PC-9 (cell line): ENCODE measurements around the gene NR5A1. TPM values are rescaled to one million over a fixed set of nuclear protein-coding genes. Genes with fewer than 3 reads are reported as not detected.

Source experiments
- BruUV-seq: library from RNA; stranded (reverse); fragments of 400-500 nt; replicated peaks from 2 replicates; lab custom pipeline; 2021; lab: Mats Ljungman, UMichigan
- CTCF ChIA-PET: fragments of 300-600 bp; sonication (Branson Sonifier 250); formaldehyde crosslinking; loops from one replicate; lab custom pipeline; 2022; ENCODE audit warnings: antibody characterized with exemption; lab: Charles Lee
- POLR2A ChIA-PET: fragments of 300-600 bp; sonication (Branson Sonifier 250); formaldehyde crosslinking; loops from one replicate; lab custom pipeline; 2022; ENCODE audit warnings: antibody characterized with exemption; ENCODE audit not compliant: unreplicated experiment; lab: Charles Lee
- DNase-seq, 2 experiments: peaks; one replicate each; pipeline versions ENCODE4 v3.0.0 to v3.0.0-alpha.2; 2015 to 2022; ENCODE audit warnings: mixed read lengths in 1 of 2
- H2AFZ ChIP-seq: fragments of 200-600 bp; sonication (generic); 2 replicates; pipeline ENCODE4 v1.8.1; 2017; ENCODE audit warnings: antibody characterized with exemption
- H3F3A ChIP-seq: fragments of 200-600 bp; sonication (generic); 2 replicates; pipeline ENCODE4 v1.8.1; 2017; ENCODE audit warnings: antibody characterized with exemption, mild to moderate bottlenecking, low read depth; ENCODE audit not compliant: insufficient read depth
- H3K27ac ChIP-seq: fragments of 200-600 bp; sonication (generic); 2 replicates; pipeline ENCODE4 v1.6.1; 2016; ENCODE audit warnings: mixed run types
- H3K27me3 ChIP-seq: fragments of 200-600 bp; sonication (generic); 2 replicates; pipeline ENCODE4 v1.6.1; 2016; ENCODE audit warnings: low read depth, mixed run types; ENCODE audit not compliant: insufficient read depth
- H3K36me3 ChIP-seq: fragments of 200-600 bp; sonication (generic); 2 replicates; pipeline ENCODE4 v1.6.1; 2016; ENCODE audit warnings: low read depth, mixed run types
- H3K4me1 ChIP-seq: fragments of 200-600 bp; sonication (generic); replicated peaks from 2 replicates; pipeline ENCODE4 v1.6.1; 2016; ENCODE audit warnings: mixed run types; ENCODE audit not compliant: insufficient read depth
- H3K4me2 ChIP-seq: fragments of 200-600 bp; sonication (generic); 2 replicates; pipeline ENCODE4 v1.6.1; 2017; ENCODE audit warnings: mixed run types
- H3K4me3 ChIP-seq: fragments of 200-600 bp; sonication (generic); 2 replicates; pipeline ENCODE4 v1.6.1; 2016; ENCODE audit warnings: mixed run types
- H3K79me2 ChIP-seq: fragments of 200-600 bp; sonication (generic); 2 replicates; pipeline ENCODE4 v1.6.1; 2017; ENCODE audit warnings: low read depth, mixed run types
- H3K9me2 ChIP-seq: fragments of 200-600 bp; sonication (generic); 2 replicates; pipeline ENCODE4 v1.8.1; 2017; ENCODE audit warnings: mild to moderate bottlenecking; ENCODE audit not compliant: insufficient read depth
- H3K9me3 ChIP-seq: fragments of 200-600 bp; sonication (generic); 2 replicates; pipeline ENCODE4 v1.8.1; 2016; ENCODE audit warnings: low read depth; ENCODE audit not compliant: insufficient read depth
- H4K20me1 ChIP-seq: fragments of 200-600 bp; sonication (generic); 2 replicates; pipeline ENCODE4 v1.8.1; 2017; ENCODE audit not compliant: insufficient read depth
- EZH2 ChIP-seq: fragments of 200-600 bp; sonication (generic); IDR thresholded peaks from 2 replicates; pipeline ENCODE4 v1.8.0; 2017; ENCODE audit warnings: antibody characterized with exemption, low read depth
- intact Hi-C: fragments of 100-400 bp; cut with micrococcal nuclease; formaldehyde crosslinking; loops from one replicate; pipeline ENCODE4 v1.10.0; 2022; ENCODE audit not compliant: unreplicated experiment
- total RNA-seq: library from RNA; stranded (reverse); gene quantifications from 2 replicates; pipeline ENCODE4 v1.2.3, GENCODE V29; 2021
- TF ChIP-seq, protein P1 (sequence below): fragments of 200-600 bp; sonication (generic); conservative IDR thresholded peaks from 2 replicates; pipeline ENCODE4 v1.6.1; 2017; ENCODE audit warnings: mixed run types, antibody characterized with exemption, mild to moderate bottlenecking, moderate library complexity

The NR5A1 gene
- total RNA-seq, 1 experiment from 2014 or later = 0.15 TPM

DNA sequence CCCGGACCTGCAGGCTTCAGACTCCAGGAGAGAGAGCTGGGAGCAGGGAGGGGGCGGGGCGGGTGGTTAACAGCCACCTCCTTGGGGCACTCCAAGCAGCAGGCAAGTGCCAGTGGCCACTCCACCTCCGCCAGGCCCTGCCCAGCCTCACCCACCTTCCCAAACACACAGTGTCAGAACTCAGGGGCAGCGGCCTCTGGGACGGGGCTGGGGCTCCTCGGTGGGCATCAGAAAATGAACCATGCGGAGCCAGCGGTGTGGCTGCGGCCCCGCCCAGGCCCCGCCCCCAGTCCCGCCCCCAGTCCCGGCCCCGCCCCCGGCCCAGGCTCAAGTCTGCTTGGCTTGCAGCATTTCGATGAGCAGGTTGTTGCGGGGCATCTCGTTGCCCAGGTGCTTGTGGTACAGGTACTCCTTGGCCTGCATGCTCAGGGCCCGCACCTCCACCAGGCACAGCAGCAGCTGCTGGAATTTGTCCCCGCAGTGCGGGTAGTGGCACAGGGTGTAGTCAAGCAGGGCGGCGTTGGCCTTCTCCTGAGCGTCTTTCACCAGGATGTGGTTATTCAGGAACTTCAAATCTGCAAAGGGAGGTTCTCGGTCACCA lies 24.7 kb downstream of the NR5A1 start:
- no peaks in the 10 kb centered on the region for H3K4me1 ChIP-seq
- no peaks in the 10 kb centered on the region for H3K79me2 ChIP-seq
- H3K27ac ChIP-seq = no peak overlapping the region
- no peak overlapping the region for H3K4me3 ChIP-seq
- H3F3A ChIP-seq = no peaks in the 10 kb centered on the region
- H3K4me2 ChIP-seq = peak overlapping the region; percentile 47
- POLR2A ChIA-PET = no interaction called here
- no TSS peak for BruUV-seq
- no peaks in the 10 kb centered on the region for H3K36me3 ChIP-seq
- intact Hi-C loops = loop anchor here (5.0 kb wide), 1 partner anchor 65 kb away; the partner anchor contains the start of gene PSMB7
- CTCF ChIA-PET = interaction anchor here (0.7 kb wide), 1 partner anchor 38 kb away, joined by 12 read pairs; no protein-coding TSS in a partner anchor
- no peak overlapping the region for H2AFZ ChIP-seq
- no peaks in the 10 kb centered on the region for H4K20me1 ChIP-seq
- no peak for TF ChIP-seq EZH2
- TF ChIP-seq, protein P1, sequence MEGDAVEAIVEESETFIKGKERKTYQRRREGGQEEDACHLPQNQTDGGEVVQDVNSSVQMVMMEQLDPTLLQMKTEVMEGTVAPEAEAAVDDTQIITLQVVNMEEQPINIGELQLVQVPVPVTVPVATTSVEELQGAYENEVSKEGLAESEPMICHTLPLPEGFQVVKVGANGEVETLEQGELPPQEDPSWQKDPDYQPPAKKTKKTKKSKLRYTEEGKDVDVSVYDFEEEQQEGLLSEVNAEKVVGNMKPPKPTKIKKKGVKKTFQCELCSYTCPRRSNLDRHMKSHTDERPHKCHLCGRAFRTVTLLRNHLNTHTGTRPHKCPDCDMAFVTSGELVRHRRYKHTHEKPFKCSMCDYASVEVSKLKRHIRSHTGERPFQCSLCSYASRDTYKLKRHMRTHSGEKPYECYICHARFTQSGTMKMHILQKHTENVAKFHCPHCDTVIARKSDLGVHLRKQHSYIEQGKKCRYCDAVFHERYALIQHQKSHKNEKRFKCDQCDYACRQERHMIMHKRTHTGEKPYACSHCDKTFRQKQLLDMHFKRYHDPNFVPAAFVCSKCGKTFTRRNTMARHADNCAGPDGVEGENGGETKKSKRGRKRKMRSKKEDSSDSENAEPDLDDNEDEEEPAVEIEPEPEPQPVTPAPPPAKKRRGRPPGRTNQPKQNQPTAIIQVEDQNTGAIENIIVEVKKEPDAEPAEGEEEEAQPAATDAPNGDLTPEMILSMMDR = no peak
- peak in 1 of 2 experiments; percentile 35 for DNase-seq
- H3K27me3 ChIP-seq = peaks cover 28% of the 10 kb centered on the region
- no peaks in the 10 kb centered on the region for H3K9me2 ChIP-seq
- H3K9me3 ChIP-seq = no peaks in the 10 kb centered on the region

DNA sequence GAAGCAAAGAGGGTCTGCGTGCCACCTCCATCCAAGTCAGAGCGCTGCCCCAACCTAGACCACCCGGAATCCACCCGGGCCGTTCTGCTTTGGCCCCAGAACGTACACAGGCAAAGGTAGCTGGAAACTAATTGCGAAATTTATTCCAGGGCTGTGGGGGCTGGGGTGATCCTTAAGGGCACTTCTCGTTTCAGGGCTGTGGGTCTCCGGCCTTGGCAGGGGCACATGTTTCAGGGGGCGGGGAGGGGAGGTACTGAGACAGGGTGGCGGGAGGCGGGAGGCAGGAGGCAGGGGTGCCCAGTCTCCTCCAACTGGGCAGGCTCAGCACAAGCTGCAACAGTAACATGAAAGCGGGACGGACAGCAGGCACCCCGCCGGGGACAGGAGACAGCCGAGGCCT lies 26.1 kb downstream of the NR5A1 start:
- ChIA-PET CTCF (no interaction called here), POLR2A (no interaction called here)
- no peak for DNase-seq
- Histone ChIP-seq H4K20me1 (no peaks in the 10 kb centered on the region), H3K27me3 (peaks cover 17% of the 10 kb centered on the region), H3K4me2 (no peak overlapping the region), H2AFZ (no peak overlapping the region), H3K9me3 (no peaks in the 10 kb centered on the region), H3K4me1 (no peaks in the 10 kb centered on the region), H3K36me3 (no peaks in the 10 kb centered on the region), H3K4me3 (no peak overlapping the region), H3K79me2 (no peaks in the 10 kb centered on the region), H3K27ac (no peak overlapping the region), H3F3A (no peaks in the 10 kb centered on the region), H3K9me2 (no peaks in the 10 kb centered on the region)
- intact Hi-C loops = loop anchor here (5.0 kb wide), 1 partner anchor 64 kb away; the partner anchor contains the start of gene PSMB7
- no TSS peak for BruUV-seq
- TF ChIP-seq, protein P1 = no peak

DNA sequence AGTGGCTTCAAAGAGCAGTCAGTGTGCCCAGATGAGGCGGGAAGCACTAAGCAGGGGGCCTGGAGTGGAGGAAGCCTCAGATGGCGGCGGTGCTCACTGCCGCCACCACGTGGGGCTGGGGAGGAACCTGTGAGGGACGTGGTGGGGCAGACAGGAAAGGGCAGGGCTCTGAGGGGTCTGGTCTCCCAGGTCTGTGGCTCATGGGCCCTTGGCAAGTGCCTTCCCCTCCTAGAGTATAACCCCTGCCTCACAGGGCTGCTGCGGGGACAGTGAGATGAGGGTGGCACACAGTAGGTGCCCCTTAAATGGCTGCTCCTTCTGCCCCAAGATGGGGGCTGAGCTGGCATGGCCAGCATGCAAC lies 26.6 kb downstream of the NR5A1 start:
- ChIA-PET POLR2A (no interaction called here), CTCF (no interaction called here)
- Histone ChIP-seq H3F3A (no peaks in the 10 kb centered on the region), H3K9me2 (no peaks in the 10 kb centered on the region), H3K9me3 (no peaks in the 10 kb centered on the region), H3K27ac (no peak overlapping the region), H3K4me3 (no peak overlapping the region), H3K4me1 (no peaks in the 10 kb centered on the region), H4K20me1 (no peaks in the 10 kb centered on the region), H3K27me3 (peaks cover 12% of the 10 kb centered on the region), H2AFZ (no peak overlapping the region), H3K79me2 (no peaks in the 10 kb centered on the region), H3K4me2 (no peak overlapping the region), H3K36me3 (no peaks in the 10 kb centered on the region)
- BruUV-seq = no TSS peak
- TF ChIP-seq, protein P1 = peak; percentile 55
- TF ChIP-seq EZH2 = no peak
- DNase-seq = peak in 1 of 2 experiments; percentile 20
- intact Hi-C loops = loop anchor here (5.0 kb wide), 1 partner anchor 63 kb away; the partner anchor contains the start of gene PSMB7
